Endothelial cell (in vitro differentiated cells): ENCODE measurements around the gene FAM3B. TPM values are rescaled to one million over a fixed set of nuclear protein-coding genes. Genes with fewer than 3 reads are reported as not detected.

ENCODE experiments used
- DNase-seq: peaks from one replicate; pipeline ENCODE4 v3.0.0; 2021; ENCODE audit warnings: low spot score
- H3K27ac Mint-ChIP-seq: one replicate; pipeline ENCODE4 v1.8.0; 2021; ENCODE audit warnings: mixed read lengths, inconsistent platforms; ENCODE audit not compliant: unreplicated experiment
- H3K27me3 Mint-ChIP-seq: one replicate; pipeline ENCODE4 v1.8.0; 2021; ENCODE audit warnings: mild to moderate bottlenecking, moderate library complexity, mixed read lengths, inconsistent platforms; ENCODE audit not compliant: unreplicated experiment
- H3K36me3 Mint-ChIP-seq: one replicate; pipeline ENCODE4 v1.8.0; 2021; ENCODE audit warnings: mild to moderate bottlenecking, low read depth, mixed read lengths, inconsistent platforms; ENCODE audit not compliant: unreplicated experiment
- H3K4me1 Mint-ChIP-seq: one replicate; pipeline ENCODE4 v1.8.0; 2021; ENCODE audit warnings: mild to moderate bottlenecking, mixed read lengths, inconsistent platforms; ENCODE audit not compliant: unreplicated experiment
- H3K4me3 Mint-ChIP-seq: one replicate; pipeline ENCODE4 v1.8.0; 2021; ENCODE audit warnings: mild to moderate bottlenecking, mixed read lengths, inconsistent platforms; ENCODE audit not compliant: unreplicated experiment
- H3K9me3 Mint-ChIP-seq: one replicate; pipeline ENCODE4 v1.8.0; 2021; ENCODE audit warnings: mixed read lengths, inconsistent platforms; ENCODE audit not compliant: unreplicated experiment
- long read RNA-seq: library from polyadenylated mRNA; unstranded; transcript quantifications from one replicate; pipeline ENCODE4 v2.0.0, GENCODE V29; 2020; ENCODE audit not compliant: unreplicated experiment
- total RNA-seq: library from RNA; stranded (reverse); fragmentation: NEBNext Ultra II Directional; extraction: Animal tissue kit (Norgen Biotek cat#: 25700); gene quantifications from one replicate; pipeline ENCODE4 v1.2.1, GENCODE V29; 2021; ENCODE audit not compliant: unreplicated experiment
- TF ChIP-seq, protein P1 (sequence below): fragments of 200-600 bp; sonication (generic); IDR thresholded peaks from one replicate; pipeline ENCODE4 v1.5.0; 2021; ENCODE audit warnings: antibody characterized with exemption; ENCODE audit not compliant: unreplicated experiment

Gene FAM3B, protein sequence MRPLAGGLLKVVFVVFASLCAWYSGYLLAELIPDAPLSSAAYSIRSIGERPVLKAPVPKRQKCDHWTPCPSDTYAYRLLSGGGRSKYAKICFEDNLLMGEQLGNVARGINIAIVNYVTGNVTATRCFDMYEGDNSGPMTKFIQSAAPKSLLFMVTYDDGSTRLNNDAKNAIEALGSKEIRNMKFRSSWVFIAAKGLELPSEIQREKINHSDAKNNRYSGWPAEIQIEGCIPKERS
- 0.33 TPM for total RNA-seq
- long read RNA-seq, result 0 reads

DNA sequence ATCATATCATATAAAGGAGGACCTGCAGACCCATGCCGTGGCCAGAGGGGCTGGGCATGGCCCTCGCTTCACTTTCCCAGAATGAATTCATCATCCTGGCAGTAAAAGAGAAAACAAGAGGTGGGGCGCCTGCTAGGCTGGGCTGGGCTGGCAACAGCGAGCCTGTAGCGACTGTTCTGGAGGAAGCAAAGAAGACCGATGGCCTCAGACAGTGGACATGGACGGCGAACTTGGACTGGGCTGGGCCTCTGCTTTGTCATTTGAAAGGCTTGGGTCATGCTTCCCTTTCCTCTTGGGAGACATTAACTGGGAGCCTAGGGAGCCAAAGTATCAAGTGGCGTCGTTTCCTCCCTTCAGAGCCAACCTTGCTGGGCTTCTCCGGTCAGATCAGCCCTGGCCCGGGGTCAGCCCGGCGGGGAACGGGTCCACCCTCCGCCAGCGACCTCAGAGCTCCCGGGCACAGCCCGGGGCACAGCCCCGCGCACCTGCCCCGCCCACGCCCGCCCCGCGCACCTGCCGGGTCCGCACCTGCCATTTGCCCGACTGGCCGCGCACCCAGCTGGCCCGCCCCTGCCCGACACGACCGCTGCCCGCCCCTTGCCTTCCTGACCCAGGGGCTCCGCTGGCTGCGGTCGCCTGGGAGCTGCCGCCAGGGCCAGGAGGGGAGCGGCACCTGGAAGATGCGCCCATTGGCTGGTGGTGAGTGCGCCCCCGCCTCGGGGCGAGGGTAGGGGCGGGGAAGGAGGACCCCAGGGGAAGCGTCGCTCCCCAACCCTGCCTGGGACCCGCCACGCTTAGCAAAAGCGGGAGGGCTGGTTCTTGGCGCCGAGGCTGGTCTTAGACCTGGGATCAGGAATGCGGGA is at the start of gene FAM3B:
FAM3B (plus strand) TSS at position 602 of the 863 bp plus-strand sequence; CDS start at position 681, 79 bp downstream.
- peak; percentile 20 for DNase-seq
- H3K4me1 Mint-ChIP-seq, result no peaks in the 10 kb centered on the region
- TF ChIP-seq, protein P1, sequence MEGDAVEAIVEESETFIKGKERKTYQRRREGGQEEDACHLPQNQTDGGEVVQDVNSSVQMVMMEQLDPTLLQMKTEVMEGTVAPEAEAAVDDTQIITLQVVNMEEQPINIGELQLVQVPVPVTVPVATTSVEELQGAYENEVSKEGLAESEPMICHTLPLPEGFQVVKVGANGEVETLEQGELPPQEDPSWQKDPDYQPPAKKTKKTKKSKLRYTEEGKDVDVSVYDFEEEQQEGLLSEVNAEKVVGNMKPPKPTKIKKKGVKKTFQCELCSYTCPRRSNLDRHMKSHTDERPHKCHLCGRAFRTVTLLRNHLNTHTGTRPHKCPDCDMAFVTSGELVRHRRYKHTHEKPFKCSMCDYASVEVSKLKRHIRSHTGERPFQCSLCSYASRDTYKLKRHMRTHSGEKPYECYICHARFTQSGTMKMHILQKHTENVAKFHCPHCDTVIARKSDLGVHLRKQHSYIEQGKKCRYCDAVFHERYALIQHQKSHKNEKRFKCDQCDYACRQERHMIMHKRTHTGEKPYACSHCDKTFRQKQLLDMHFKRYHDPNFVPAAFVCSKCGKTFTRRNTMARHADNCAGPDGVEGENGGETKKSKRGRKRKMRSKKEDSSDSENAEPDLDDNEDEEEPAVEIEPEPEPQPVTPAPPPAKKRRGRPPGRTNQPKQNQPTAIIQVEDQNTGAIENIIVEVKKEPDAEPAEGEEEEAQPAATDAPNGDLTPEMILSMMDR, result no peak
- no peaks in the 10 kb centered on the region for H3K9me3 Mint-ChIP-seq
- H3K27me3 Mint-ChIP-seq, result peaks cover 11% of the 10 kb centered on the region
- peak within 1 kb of the TSS; percentile 78 for H3K4me3 Mint-ChIP-seq
- H3K27ac Mint-ChIP-seq, result no peak within 1 kb of the TSS
- peaks cover 3% of the 10 kb centered on the region for H3K36me3 Mint-ChIP-seq

DNA sequence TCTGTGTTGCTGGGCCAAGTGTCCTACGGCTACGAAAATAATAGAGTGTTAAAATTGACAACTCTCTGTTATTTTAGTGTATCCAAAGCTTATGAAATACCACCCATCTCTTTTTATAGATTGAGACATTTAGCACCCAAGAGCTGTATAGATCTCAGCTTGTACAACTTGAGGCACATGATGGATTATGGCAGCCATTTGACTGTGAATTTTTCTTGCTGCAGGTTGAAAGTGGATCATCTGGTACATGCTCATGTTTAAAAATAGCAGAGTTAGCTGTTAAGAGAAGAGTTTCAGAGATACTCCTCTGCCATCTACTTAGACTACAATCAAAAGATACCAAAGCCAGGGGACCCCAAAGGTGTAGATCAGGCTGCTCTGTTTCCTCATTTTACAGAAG is 49.3 kb upstream of the FAM3B start:
- no peak overlapping the region for H3K4me3 Mint-ChIP-seq
- TF ChIP-seq, protein P1, result no peak
- H3K27ac Mint-ChIP-seq, result no peak overlapping the region
- peaks cover 26% of the 10 kb centered on the region for H3K36me3 Mint-ChIP-seq
- no peak for DNase-seq
- H3K9me3 Mint-ChIP-seq, result no peaks in the 10 kb centered on the region
- no peaks in the 10 kb centered on the region for H3K4me1 Mint-ChIP-seq
- H3K27me3 Mint-ChIP-seq, result no peaks in the 10 kb centered on the region

DNA sequence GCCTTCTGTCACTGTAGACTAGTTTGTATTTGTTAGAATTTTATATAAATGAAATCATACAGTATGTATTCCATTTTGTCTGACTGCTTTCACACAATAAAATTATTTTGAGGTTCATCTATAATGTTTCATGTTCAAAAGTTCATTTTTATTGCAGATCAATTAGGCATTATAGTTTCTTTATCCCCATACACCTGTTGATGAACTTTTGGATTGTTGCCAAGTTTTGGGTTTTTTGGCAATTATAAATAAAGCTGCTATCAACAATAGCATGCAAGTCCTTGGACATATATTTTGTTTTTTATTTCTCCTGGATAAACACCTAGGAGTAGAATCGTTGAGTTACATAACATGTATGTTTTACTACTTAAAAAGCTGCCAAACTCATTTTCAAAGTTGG is 47.1 kb upstream of the FAM3B start:
- H3K4me3 Mint-ChIP-seq, result no peak overlapping the region

DNA sequence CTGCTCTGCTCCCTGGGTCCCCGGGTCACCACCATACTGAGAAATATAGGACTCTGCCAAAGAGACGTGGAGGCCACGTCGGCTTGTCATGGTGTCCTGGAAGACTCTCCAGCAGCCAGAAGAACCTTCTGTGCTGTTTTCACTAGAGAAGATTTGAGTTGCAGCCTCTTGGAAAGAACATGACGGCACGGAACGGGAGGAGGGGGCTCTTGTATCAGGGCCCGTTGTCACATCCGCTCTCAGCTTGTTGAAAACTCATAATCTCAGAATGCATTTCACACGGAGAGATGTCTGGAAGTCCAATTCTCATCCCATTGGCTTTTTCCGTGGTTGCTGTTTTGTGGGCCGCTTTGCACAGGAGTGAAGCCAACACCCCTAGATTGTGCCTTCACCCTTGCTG is 39.4 kb upstream of the FAM3B start:
- H3K4me1 Mint-ChIP-seq, result peaks cover 7% of the 10 kb centered on the region
- no peaks in the 10 kb centered on the region for H3K27me3 Mint-ChIP-seq
- no peak overlapping the region for H3K4me3 Mint-ChIP-seq
- no peaks in the 10 kb centered on the region for H3K9me3 Mint-ChIP-seq
- TF ChIP-seq, protein P1, result no peak
- peaks cover 36% of the 10 kb centered on the region for H3K36me3 Mint-ChIP-seq
- H3K27ac Mint-ChIP-seq, result no peak overlapping the region
- DNase-seq, result no peak

More for the DNA sequence above, 47.1 kb upstream of the FAM3B start:
- no peak for DNase-seq
- TF ChIP-seq, protein P1, result no peak
- Mint-ChIP-seq H3K36me3 (peaks cover 38% of the 10 kb centered on the region), H3K4me1 (no peaks in the 10 kb centered on the region), H3K27ac (no peak overlapping the region), H3K9me3 (no peaks in the 10 kb centered on the region), H3K27me3 (no peaks in the 10 kb centered on the region)

DNA sequence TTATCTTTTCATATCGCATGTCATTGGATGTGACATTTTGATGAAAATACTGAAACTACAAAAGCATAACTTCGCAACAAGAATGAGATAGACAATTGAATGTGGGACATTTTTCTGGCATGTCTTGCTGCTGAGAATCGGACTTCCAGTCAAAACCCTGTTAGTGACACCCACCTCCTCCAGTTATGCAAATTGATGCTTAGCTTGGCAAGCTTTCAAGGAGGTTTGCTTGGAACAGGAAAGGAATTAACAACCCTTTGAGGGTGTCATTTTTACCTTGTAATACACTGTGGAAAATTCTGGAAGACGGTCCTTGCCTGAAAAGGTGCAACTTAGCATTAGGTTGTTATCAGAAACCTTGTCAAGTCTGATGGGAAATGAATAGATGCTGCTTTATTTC is 38.8 kb upstream of the FAM3B start:
- H3K27me3 Mint-ChIP-seq, result no peaks in the 10 kb centered on the region
- DNase-seq, result no peak
- no peak overlapping the region for H3K4me3 Mint-ChIP-seq
- H3K27ac Mint-ChIP-seq, result no peak overlapping the region
- peaks cover 30% of the 10 kb centered on the region for H3K36me3 Mint-ChIP-seq
- H3K4me1 Mint-ChIP-seq, result peaks cover 7% of the 10 kb centered on the region
- H3K9me3 Mint-ChIP-seq, result no peaks in the 10 kb centered on the region
- TF ChIP-seq, protein P1, result no peak
